Colonic mucosa (tissue), 4 donors: ENCODE results near the gene ATXN1. TPM values are rescaled to one million over a fixed set of nuclear protein-coding genes. Genes with fewer than 3 reads are reported as not detected.

ENCODE experiments used
- DNase-seq: peaks from one replicate; pipeline ENCODE4 v3.0.0-alpha.2; 2020
- H3K27ac ChIP-seq: fragments of 200-600 bp; one replicate; pipeline ENCODE4 v1.8.0; 2021
- H3K27me3 ChIP-seq: fragments of 200-600 bp; one replicate; pipeline ENCODE4 v1.8.0; 2021
- H3K36me3 ChIP-seq: fragments of 200-600 bp; one replicate; pipeline ENCODE4 v1.8.0; 2021
- H3K4me1 ChIP-seq: fragments of 200-600 bp; one replicate; pipeline ENCODE4 v1.8.0; 2021; ENCODE audit warnings: mild to moderate bottlenecking
- H3K4me3 ChIP-seq: fragments of 200-600 bp; one replicate; pipeline ENCODE4 v1.8.0; 2021
- H3K9ac ChIP-seq, 2 donors: one replicate each; pipeline ENCODE4 v1.7.0; 2013; ENCODE audit warnings: control low read depth in 2 of 2, low read depth in 2 of 2, low read length in 2 of 2
- H3K9me3 ChIP-seq: fragments of 200-600 bp; one replicate; pipeline ENCODE4 v1.8.0; 2021
- intact Hi-C: fragments of 100-400 bp; cut with DNase I; formaldehyde crosslinking; loops from one replicate; pipeline ENCODE4 v1.14.1; 2022
- total RNA-seq, 2 donors: library from RNA; stranded (reverse); fragmentation: NEBNext Ultra II Directional in 1 of 2; extraction: Animal tissue kit (Norgen Biotek cat#: 25700) in 1 of 2; gene quantifications; one replicate each; pipeline ENCODE4 v1.2.1, GENCODE V29; 2021
- TF ChIP-seq, protein P1 (sequence below): fragments of 200-600 bp; IDR thresholded peaks from one replicate; pipeline ENCODE4 v1.8.0; 2022; ENCODE audit warnings: antibody characterized with exemption, mild to moderate bottlenecking
- donor health status: healthy.
- donor health status: DM: no; HTN: no; CAD: no.
- donor health status: DM: no; HTN: no; CAD: no.

The ATXN1 gene
- total RNA-seq, 2 donors from 2014 or later = 24.5 to 41.9 TPM

DNA sequence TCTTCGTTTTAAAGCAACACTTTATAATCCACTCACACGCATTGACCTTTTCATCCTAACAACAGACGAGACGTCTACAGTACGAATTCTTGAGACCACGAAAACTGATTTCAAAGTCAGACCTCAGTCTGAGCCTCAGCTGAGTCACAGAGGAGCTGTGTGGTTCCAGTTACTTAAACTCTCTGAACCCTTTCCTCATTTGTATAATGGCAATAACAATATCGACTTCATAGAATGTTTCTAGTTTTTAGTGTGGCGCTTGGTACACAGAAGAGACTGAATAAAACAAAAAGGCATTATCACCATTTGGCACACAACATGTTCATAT lies 236.9 kb downstream of the ATXN1 start:
- H3K4me3 ChIP-seq = no peak overlapping the region
- intact Hi-C loops = no loop called here
- TF ChIP-seq, protein P1, sequence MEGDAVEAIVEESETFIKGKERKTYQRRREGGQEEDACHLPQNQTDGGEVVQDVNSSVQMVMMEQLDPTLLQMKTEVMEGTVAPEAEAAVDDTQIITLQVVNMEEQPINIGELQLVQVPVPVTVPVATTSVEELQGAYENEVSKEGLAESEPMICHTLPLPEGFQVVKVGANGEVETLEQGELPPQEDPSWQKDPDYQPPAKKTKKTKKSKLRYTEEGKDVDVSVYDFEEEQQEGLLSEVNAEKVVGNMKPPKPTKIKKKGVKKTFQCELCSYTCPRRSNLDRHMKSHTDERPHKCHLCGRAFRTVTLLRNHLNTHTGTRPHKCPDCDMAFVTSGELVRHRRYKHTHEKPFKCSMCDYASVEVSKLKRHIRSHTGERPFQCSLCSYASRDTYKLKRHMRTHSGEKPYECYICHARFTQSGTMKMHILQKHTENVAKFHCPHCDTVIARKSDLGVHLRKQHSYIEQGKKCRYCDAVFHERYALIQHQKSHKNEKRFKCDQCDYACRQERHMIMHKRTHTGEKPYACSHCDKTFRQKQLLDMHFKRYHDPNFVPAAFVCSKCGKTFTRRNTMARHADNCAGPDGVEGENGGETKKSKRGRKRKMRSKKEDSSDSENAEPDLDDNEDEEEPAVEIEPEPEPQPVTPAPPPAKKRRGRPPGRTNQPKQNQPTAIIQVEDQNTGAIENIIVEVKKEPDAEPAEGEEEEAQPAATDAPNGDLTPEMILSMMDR = no peak

DNA sequence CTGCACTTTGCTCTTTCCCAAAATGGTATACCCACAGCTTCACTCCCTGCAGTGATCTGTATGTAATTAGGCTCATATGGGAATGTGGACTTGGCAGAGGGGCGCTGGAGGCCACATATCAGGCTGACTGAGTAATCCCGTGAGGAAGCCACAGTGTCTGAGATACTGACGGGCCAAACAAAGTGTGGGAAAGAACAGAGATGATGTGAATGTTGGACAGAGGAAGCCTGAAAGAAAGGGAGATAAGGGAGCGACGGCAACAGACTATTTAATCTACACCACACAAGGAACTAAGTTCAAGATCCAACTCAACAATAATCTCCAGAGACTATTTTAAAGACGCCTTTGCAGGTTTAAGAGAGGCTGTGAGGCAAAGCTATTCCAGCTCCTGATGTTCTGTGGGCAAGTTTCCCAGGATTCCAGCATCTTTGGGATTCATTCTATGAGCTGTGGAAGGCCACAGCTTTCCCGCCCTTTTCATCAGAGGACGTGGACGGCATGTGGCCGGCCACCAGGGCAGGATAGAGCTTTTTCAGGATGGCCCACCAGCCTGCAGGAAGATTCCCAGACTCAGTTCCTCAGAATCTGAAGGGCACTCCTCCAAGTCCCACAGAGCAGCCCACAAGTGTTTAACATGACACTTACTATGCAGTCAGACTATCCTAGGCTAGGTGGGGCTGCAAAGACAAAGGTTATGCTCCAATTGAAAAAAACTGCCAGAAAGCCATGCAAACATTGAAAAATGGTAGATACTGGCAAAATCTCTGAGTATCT lies 237.5 kb downstream of the ATXN1 start:
- Histone ChIP-seq H3K27me3 (no peaks in the 10 kb centered on the region), H3K4me1 (no peaks in the 10 kb centered on the region), H3K36me3 (no peaks in the 10 kb centered on the region), H3K9ac (no peak overlapping the region), H3K9me3 (no peaks in the 10 kb centered on the region), H3K4me3 (no peak overlapping the region), H3K27ac (no peak overlapping the region)
- intact Hi-C loops = no loop called here
- DNase-seq = no peak
- TF ChIP-seq, protein P1 = no peak

More for the DNA sequence above, 236.9 kb downstream of the ATXN1 start:
- Histone ChIP-seq H3K9me3 (no peaks in the 10 kb centered on the region), H3K36me3 (no peaks in the 10 kb centered on the region), H3K9ac (no peak overlapping the region), H3K27me3 (no peaks in the 10 kb centered on the region), H3K27ac (no peak overlapping the region), H3K4me1 (no peaks in the 10 kb centered on the region)
- DNase-seq = no peak

DNA sequence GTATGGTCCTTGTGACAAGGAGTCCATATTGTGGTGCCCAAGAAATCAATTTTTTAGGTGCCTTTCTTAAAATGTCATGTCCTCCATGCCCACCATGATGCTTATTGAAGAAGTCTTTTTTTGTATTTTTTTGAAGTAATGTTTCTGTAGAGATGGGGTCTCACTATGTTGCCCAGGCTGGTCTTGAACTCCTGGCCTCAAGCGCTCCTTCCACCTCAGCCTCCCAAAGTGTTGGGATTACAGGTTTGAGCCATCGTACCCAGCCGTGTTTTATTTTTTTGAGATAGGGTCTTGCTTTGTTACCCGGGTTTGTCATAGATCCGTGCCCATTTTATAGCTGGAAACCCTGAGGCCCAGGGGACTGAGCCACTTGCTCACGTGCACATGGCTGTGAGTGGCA lies 238.3 kb downstream of the ATXN1 start:
- no peaks in the 10 kb centered on the region for H3K9me3 ChIP-seq
- no peaks in the 10 kb centered on the region for H3K27me3 ChIP-seq
- TF ChIP-seq, protein P1 = no peak
- no peak for DNase-seq
- no peak overlapping the region for H3K4me3 ChIP-seq
- no peak overlapping the region for H3K27ac ChIP-seq
- no peaks in the 10 kb centered on the region for H3K36me3 ChIP-seq
- no peaks in the 10 kb centered on the region for H3K4me1 ChIP-seq
- intact Hi-C loops = no loop called here
- H3K9ac ChIP-seq = no peak overlapping the region

- TF ChIP-seq, protein P1 = no peak
- intact Hi-C loops = no loop called here
These were observed 239.7 kb downstream of the ATXN1 start for GRCh38 chr6:16521528-16521927.

DNA sequence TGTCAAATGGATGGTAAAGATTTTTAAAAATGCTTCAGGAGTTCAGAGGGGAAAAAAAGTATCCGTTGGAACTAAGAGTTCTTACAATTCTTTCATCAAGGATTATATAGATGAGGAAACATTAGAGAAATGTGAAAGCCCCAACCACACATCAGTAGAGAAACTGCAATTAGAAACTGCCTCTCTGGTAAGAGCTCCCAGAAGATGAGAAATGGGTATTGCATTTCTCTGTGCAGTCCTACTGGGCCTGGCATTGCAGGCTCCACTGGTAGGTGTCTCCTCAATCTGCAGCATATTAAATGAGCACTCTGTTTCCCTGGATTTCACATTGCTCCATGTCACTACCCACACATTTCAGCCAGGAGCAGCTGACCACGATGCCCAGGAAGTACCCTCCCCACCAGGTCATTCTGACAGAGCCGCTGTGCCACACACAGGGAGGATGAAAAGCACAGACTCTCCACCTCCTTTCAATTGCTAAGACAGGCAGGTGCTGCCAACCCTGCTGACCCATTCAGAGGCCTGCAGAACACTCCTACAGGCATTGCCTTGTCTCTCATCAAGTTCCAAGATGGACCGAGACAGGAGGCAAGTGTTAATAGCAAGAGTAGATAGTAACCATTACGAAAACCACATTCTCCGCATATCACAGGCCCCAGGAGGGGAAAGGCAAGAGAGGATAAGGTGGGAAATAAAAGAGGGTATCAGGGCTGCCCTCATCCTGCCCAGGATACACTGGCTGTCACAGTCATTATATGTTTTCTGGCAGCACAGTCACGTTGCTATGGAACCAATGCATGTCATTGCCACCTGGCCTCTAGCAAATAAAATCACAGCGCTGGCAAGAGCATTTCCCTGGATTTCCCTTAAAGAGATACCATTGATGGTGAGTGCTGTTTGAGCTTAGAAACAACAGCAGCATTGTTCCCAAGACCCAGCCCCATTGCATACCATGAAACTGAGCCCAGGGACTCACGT lies 241.7 kb downstream of the ATXN1 start:
- intact Hi-C loops = loop anchor here (10.0 kb wide), 1 partner anchor 195 kb away; no protein-coding TSS in a partner anchor
- no peak overlapping the region for H3K9ac ChIP-seq
- no peak overlapping the region for H3K27ac ChIP-seq
- H3K27me3 ChIP-seq = no peaks in the 10 kb centered on the region
- H3K9me3 ChIP-seq = no peaks in the 10 kb centered on the region
- no peak overlapping the region for H3K4me3 ChIP-seq
- DNase-seq = no peak
- TF ChIP-seq, protein P1 = no peak
- H3K36me3 ChIP-seq = no peaks in the 10 kb centered on the region
- H3K4me1 ChIP-seq = no peaks in the 10 kb centered on the region

More at GRCh38 chr6:16521528-16521927, 239.7 kb downstream of the ATXN1 start:
- Histone ChIP-seq H3K4me3 (no peak overlapping the region), H3K4me1 (no peaks in the 10 kb centered on the region), H3K9me3 (no peaks in the 10 kb centered on the region), H3K27me3 (no peaks in the 10 kb centered on the region), H3K36me3 (no peaks in the 10 kb centered on the region), H3K27ac (no peak overlapping the region), H3K9ac (no peak overlapping the region)
- no peak for DNase-seq
